ENCODE results near the gene BCL2L14.
"Not testable (repeated sequence)": the region's sequence is repeated elsewhere in the genome, so short reads cannot be mapped to it uniquely, and the experiment has no call there.

The BCL2L14 gene

DNA sequence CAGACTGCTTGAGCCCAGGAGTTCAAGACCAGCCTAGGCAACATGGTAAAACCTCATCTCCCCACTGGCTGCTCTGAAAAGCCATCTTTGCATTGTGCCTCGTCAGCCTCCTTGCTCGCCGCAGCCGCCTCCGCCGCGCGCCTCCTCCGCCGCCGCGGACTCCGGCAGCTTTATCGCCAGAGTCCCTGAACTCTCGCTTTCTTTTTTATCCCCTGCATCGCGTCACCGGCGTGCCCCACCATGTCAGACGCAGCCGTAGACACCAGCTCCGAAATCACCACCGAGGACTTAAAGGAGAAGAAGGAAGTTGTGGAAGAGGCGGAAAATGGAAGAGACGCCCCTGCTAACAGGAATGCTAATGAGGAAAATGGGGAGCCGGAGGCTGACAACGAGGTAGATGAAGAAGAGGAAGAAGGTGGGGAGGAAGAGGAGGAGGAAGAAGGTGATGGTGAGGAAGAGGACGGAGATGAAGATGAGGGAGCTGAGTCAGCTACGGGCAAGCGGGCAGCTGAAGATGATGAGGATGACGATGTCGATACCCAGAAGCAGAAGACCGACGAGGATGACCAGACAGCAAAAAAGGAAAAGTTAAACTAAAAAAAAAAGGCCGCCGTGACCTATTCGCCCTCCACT, 40.3 kb downstream of the BCL2L14 start:
- peak; percentile 25 to 37 for DNase-seq

DNA sequence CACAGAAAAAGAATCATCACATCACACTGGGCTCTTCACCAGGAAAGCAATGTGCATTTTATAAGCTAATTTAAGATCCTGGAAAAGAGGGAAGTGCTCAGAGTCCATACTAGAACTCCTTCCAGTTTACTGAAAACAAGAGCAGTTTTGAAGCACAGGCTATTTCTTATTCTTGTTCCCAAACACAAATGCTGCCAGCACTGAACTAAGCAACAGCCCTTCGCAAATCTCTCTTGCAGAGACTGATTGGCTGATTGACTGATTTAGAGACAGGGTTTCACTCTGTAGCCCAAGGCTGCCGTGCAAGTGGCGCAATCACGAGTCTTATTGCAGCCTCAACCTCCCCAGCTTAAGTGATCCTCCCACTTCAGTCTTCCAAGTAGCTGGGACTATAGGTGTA, 44.8 kb downstream of the BCL2L14 start:
- no peak for DNase-seq

DNA sequence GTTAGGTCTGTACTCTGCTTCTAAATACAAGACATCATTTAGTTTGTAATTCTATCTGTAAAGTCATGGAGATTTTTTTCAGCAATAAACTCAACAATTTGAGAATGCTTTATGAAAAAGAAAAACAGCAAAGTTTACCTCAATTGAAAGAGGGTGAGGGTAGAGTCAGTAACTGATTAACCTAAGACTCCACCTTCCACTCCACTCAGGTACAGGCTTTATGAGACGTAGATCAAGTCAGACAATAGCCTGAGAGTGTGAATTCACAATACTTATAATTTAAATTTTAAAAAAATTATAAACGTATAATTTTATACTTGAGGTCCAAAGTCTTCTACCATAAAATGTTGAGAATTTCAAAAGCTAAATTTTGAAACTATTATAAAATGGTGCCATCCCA, 45.9 kb downstream of the BCL2L14 start:
- no peak for DNase-seq

DNA sequence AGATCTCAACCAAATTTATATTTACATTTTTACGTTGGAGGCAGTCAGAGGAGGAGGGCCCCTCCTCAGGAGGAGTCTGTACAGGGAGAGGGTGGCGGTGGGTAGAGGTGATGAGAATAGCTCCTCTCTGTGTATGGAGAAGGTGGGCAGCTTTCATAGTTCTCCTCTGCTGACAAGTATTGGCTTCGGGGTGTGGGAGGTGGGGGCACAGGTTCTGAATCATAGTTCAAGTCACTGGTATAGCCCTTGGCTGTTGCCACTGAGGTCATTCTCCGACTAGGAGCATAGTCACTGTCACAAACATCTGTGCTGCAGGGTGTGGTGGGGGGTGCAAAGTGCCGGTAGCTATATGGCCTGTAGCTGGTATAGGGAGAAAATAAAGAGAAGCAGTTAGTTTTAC, 50.3 kb downstream of the BCL2L14 start:
- DNase-seq = no peak

DNA sequence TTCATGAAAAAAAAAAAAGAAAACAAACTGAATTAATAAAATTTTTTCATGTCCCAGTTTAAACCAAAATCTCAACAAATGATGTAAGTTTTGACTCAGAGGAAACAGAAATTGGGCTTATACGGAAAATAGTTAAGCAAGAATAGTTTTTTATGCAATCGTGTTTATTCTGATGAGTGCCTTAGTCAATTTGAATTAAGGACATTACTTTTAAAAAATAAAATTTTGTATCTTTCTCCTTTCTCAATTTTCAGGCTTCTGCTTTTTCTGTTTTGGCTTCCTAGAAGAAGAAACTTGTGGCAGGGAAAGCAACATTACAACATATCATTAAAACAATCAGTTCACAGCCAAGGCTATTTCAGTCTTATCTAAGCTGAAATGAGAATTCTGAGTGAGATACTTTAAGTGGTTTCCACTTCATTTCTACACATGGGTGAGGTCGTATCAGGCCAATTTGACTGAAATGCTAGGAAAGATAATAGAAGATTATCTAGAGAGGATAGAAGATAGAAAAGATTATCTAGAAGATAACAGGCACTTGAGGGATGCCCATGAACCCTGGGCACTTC, 52.4 kb downstream of the BCL2L14 start:
- no peak for DNase-seq

DNA sequence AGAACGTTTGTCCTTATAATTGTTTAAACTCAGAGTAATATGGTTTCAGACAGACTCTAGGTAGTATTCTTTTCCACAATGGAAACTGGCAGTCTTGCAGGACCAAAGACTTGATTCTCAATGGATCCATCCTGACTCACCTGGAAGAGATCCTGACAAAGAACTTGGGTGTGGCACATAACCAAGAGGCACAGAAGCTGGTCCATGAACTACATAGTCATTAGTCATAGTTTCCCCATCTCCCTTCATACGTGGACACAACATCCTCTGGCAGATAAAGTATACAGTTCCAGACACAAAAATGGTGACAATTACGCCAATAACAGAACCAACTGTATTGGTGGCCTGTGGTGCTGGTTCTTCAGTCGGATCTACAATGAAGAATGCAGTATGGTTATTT, 55.8 kb downstream of the BCL2L14 start:
- DNase-seq = no peak

DNA sequence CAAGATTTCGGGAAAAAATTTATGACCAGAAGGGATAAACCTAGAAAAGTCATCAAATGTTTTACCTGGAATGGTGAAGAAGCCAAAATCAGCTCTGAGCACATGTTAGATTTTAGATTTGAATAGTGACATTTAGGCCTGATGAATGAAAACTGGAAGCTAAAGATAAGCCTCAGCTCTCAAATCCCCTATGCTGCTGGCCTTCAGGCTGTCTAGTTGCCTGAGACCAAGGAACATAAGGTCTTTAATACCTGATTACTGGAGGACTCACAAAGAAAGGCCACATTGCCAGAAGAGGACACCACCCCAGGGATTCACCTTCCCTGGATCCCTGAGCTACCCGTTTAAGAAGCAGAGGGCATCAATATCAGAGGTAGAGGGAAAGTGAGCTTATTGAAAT, 56.6 kb downstream of the BCL2L14 start:
- no peak for DNase-seq

DNA sequence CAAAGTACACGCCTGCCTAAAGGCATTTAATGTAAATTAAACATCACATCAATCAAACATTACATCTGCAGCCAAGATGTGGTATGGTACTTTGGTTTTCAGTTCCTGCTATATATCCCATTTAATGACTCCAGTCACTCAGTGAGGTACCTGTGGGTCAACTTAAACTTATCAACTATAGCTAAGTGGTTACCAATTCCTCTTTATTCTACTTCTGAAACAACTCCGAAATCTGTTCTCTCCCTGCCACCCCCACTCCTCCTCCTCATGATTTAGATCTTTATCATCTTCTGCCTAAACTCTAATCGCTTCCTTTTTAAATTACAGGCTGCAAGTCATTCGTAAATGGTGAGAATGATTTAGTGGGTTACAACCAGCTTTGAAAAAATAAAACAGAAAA, 57.9 kb downstream of the BCL2L14 start:
- DNase-seq = no peak

DNA sequence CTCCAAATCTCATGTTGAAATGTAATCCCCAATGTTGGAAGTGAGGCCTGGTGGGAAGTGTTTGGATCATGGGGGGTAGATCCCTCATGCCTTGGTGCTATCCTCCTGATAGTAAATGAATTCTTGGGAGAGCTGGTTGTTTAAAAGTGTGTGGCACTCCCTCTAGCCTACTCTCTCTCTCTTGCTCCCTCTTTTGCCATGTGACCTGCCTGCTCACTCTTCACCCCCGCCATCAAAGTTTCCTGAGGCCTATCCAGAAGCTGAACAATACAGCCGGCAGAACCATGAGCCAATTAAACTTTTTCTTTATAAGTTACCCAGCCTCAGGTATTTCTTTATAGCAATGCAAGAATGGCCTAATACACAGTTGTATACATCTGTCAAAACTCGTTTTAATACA, 62.5 kb downstream of the BCL2L14 start:
- DNase-seq = no peak

DNA sequence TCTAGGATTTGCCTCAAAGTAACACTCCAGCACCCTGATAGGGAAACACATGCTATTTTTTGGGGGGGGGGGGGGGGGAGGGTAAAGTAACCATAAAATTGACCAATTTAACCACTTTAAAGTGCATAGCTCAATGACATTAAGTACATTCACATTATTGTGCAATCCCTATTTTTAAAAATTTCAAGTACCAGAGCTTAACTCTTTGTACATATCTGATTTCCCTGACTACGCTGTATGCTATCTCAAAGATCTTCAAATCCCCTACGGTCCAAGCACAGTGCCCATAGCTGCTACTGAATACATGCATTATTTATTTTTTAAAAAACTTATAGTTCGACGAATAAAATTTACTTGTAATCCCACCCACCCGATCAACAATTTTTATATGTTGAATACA, 63.0 kb downstream of the BCL2L14 start:
- DNase-seq = no peak

DNA sequence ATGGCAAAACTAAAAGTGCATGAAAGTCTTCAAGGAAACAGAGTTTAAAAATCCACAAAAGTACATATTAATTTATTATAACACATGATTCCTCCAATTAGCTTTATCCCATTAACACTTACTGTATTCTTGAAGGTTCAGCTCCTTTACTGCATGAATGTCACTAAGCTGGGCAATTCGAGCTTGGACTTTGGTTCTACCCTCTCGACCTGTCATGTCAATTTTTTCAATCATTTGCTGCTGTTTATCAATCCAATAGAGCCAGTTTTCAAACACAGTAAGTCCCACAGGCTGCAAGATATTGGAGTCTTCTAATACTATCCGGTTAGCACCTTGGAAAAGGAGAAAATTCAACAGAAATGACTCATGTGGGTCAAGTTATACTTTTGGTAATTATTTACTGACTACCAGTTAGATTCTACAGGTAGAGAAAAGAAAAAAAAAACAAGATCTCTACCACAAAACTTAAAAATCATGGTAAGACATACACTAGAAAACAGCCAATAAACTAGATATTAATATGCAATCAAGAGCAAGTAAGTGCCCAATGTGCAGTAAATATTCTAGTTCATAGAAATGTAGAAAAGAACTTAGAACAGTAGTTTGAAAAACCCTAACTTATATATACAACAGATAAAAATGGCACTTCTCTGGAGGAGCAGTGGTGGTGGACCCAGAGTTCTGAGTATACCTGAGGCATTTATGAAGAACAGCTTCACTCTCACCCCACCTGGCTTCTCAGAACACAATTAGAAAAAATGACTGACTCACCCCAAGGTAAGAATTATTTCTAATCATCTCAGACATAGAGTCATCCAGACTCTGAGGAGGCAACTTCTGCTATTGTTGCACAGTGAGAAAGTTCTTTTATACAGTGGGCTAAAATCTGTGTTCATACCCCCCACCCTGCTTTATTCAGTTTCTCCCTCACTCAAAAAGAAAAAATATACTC, 67.7 kb downstream of the BCL2L14 start:
- no peak for DNase-seq

DNA sequence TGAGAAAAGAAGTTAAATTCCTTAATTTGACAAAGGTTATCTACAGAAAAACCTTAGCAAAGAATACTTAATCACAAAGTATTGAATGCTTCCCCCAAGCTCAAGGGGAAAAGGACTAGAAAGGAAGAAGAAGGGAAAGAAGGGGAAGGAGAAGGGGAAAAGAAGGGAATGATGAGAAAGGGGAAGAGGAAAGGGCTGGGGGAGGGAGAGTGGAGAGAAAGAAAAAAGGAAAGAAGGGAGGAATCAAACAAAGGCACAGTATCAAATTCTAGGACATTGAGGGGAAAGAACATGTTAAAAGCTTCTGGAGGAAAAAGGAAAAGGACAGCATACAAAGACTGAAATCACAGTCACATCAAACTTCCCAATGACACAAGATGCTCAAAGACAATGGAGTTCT, 70.3 kb downstream of the BCL2L14 start:
- DNase-seq = no peak

DNA sequence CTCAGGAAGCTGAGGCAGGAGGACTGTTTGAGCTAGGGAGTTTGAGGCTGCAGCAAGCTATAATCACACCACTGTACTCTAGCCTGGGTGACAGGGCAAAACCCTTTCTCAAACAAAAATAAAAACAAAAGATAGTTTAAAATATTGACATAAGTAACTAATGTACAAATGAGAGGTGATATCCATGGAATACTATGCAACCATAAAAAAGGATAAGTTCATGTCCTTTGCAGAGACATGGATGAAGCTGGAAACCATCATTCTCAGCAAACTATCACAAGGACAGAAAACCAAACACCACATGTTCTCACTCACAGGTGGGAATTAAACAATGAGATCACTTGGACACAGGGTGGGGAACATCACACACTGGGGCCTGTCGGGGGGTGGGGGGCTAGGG, 73.8 kb downstream of the BCL2L14 start:
- DNase-seq = not testable (repeated sequence)

DNA sequence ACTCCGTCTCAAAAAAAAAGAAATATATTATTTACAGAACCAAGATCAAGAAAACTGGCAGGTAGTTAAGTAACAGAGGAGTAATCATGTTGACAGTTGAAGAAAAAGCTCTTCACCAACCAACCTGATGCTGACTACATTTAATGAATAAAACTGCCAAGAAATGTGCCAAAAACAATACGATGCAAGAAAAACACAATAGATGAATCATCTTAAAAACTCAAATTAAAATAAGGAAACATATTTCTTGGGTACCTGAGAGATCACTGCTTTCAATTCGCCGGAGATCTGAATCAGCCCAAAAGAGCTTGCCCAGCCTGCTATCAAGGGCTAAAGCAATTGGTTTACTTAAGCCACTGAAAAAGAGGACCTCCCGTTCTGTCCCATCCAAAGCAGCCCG, 76.4 kb downstream of the BCL2L14 start:
- DNase-seq = no peak

Measured in activated T-cell treated with anti-CD3 and anti-CD28 coated beads, Interleukin-2, amount 50 U/mL, for 48 hours (primary cell).